Measurements from ENCODE around the gene CLSTN3.

The CLSTN3 gene

DNA sequence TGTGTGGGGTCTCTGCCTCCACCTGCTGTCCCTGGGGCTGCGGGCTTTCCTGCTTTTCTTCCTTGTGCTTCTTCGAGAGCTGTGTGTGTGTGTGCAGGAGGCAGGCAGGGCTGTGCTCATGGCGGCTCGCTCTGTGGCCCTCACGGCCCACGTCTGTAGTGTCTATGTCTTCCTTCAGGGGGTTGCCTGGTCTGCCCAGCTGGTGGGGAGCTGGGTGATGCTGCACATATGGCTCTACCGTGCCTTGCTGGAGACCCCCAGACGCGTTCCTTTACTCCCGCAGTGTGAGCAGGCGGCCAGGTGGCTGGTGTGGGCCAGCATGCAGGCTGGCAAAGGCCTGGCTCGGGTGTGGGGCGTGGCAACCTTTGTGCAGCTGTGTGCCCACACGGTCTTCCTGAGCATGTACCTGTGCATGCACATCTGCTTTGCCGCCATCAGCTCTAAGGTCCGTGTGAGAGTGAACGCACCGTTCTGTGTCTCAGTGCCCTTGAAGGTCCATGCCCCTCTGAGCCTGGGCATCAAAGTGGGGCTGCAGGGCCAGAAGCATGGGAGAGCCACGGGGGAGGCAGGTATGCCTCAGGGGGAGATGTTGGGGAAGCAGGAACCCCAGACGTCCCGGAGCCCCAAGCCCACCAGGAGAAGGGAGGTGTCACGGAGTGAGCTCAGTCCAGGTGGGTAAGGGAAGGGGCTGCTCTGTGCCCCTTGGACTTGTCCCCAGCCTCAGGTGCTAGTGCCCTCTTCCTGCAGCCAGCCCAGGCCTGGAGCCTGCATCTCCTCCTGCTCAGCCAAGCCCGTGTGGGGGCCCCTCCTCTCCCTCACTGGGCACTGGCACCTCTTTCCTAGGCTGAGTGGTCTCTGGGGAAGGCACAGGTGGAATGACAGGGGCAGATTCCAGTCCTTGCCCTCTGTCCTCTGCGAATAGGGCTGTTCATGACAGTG is 26.4 kb downstream of the CLSTN3 start:
- H3K27me3 ChIP-seq (ENCODE audit: control insufficient read depth, insufficient read depth, low read length) = peaks cover 6% of the 10 kb centered on the region
- H3K4me1 ChIP-seq (ENCODE audit: control insufficient read depth, insufficient read depth, low read length) = no peaks in the 10 kb centered on the region
- no peak overlapping the region for H3K9ac ChIP-seq (ENCODE audit: low read depth, low read length)
- peaks cover 6% of the 10 kb centered on the region for H3K36me3 ChIP-seq (ENCODE audit: insufficient read depth, low read length)
- no peaks in the 10 kb centered on the region for H3K9me3 ChIP-seq (replicated peaks; ENCODE audit: low read length)
- no peak overlapping the region for H3K4me3 ChIP-seq (ENCODE audit: low read length)
- H3K4me2 ChIP-seq (ENCODE audit: low read length) = no peak overlapping the region

GRCh38 chr12:7157391-7157790 is 27.2 kb downstream of the CLSTN3 start:
- peaks cover 6% of the 10 kb centered on the region for H3K36me3 ChIP-seq (ENCODE audit: insufficient read depth, low read length)

GRCh38 chr12:7158781-7159609 is 28.8 kb downstream of the CLSTN3 start:
- H3K4me1 ChIP-seq (ENCODE audit: control insufficient read depth, insufficient read depth, low read length) = no peaks in the 10 kb centered on the region
- H3K4me3 ChIP-seq (ENCODE audit: low read length) = no peak overlapping the region
- H3K27me3 ChIP-seq (ENCODE audit: control insufficient read depth, insufficient read depth, low read length) = peaks cover 30% of the 10 kb centered on the region
- H3K9me3 ChIP-seq (replicated peaks; ENCODE audit: low read length) = no peaks in the 10 kb centered on the region
- H3K4me2 ChIP-seq (ENCODE audit: low read length) = no peak overlapping the region
- H3K36me3 ChIP-seq (ENCODE audit: insufficient read depth, low read length) = peaks cover 6% of the 10 kb centered on the region
- no peak overlapping the region for H3K9ac ChIP-seq (ENCODE audit: low read depth, low read length)

More at GRCh38 chr12:7157391-7157790, 27.2 kb downstream of the CLSTN3 start:
- Histone ChIP-seq H3K9ac (ENCODE audit: low read depth, low read length) (no peak overlapping the region), H3K4me1 (ENCODE audit: control insufficient read depth, insufficient read depth, low read length) (no peaks in the 10 kb centered on the region), H3K4me2 (ENCODE audit: low read length) (no peak overlapping the region), H3K4me3 (ENCODE audit: low read length) (no peak overlapping the region), H3K27me3 (ENCODE audit: control insufficient read depth, insufficient read depth, low read length) (peaks cover 14% of the 10 kb centered on the region), H3K9me3 (replicated peaks; ENCODE audit: low read length) (no peaks in the 10 kb centered on the region)

- Histone ChIP-seq H3K4me3 (ENCODE audit: low read length) (no peak overlapping the region), H3K36me3 (ENCODE audit: insufficient read depth, low read length) (peaks cover 5% of the 10 kb centered on the region), H3K27me3 (ENCODE audit: control insufficient read depth, insufficient read depth, low read length) (peaks cover 30% of the 10 kb centered on the region), H3K4me1 (ENCODE audit: control insufficient read depth, insufficient read depth, low read length) (no peaks in the 10 kb centered on the region), H3K4me2 (ENCODE audit: low read length) (no peak overlapping the region), H3K9me3 (replicated peaks; ENCODE audit: low read length) (no peaks in the 10 kb centered on the region), H3K9ac (ENCODE audit: low read depth, low read length) (no peak overlapping the region)
Measured at GRCh38 chr12:7160183-7160582, 30.0 kb downstream of the CLSTN3 start.

GRCh38 chr12:7161327-7161726 is 31.2 kb downstream of the CLSTN3 start:
- Histone ChIP-seq H3K9me3 (replicated peaks; ENCODE audit: low read length) (no peaks in the 10 kb centered on the region), H3K36me3 (ENCODE audit: insufficient read depth, low read length) (no peaks in the 10 kb centered on the region), H3K4me3 (ENCODE audit: low read length) (no peak overlapping the region), H3K4me2 (ENCODE audit: low read length) (no peak overlapping the region), H3K27me3 (ENCODE audit: control insufficient read depth, insufficient read depth, low read length) (peaks cover 35% of the 10 kb centered on the region), H3K4me1 (ENCODE audit: control insufficient read depth, insufficient read depth, low read length) (no peaks in the 10 kb centered on the region), H3K9ac (ENCODE audit: low read depth, low read length) (no peak overlapping the region)

DNA sequence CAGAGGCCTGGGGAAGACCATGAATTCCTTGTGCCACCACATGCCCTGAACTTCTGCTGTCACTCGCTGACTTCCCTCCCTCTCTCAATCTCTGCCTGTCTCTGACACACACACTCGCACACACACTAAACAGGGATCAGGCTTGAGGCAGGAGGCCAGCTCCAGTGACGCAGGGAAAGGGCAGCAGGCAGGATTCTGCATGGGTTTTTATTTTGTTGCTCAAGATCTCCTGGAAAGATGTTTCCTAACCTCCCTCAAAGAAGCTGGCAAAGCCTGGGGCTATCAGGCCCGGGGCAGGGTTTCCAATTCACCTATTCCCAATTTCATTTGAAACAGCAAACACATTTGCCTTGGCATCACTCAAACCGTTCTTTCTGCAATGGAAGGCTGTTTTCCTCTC is 31.6 kb downstream of the CLSTN3 start:
- no peaks in the 10 kb centered on the region for H3K4me1 ChIP-seq (ENCODE audit: control insufficient read depth, insufficient read depth, low read length)
- peaks cover 35% of the 10 kb centered on the region for H3K27me3 ChIP-seq (ENCODE audit: control insufficient read depth, insufficient read depth, low read length)
- H3K9me3 ChIP-seq (replicated peaks; ENCODE audit: low read length) = no peaks in the 10 kb centered on the region
- H3K4me3 ChIP-seq (ENCODE audit: low read length) = no peak overlapping the region
- no peak overlapping the region for H3K9ac ChIP-seq (ENCODE audit: low read depth, low read length)
- H3K4me2 ChIP-seq (ENCODE audit: low read length) = no peak overlapping the region
- no peaks in the 10 kb centered on the region for H3K36me3 ChIP-seq (ENCODE audit: insufficient read depth, low read length)

- Histone ChIP-seq H3K9ac (ENCODE audit: low read depth, low read length) (no peak overlapping the region), H3K4me1 (ENCODE audit: control insufficient read depth, insufficient read depth, low read length) (no peaks in the 10 kb centered on the region), H3K27me3 (ENCODE audit: control insufficient read depth, insufficient read depth, low read length) (peaks cover 35% of the 10 kb centered on the region)
Measured at GRCh38 chr12:7162691-7163114, 32.5 kb downstream of the CLSTN3 start.

DNA sequence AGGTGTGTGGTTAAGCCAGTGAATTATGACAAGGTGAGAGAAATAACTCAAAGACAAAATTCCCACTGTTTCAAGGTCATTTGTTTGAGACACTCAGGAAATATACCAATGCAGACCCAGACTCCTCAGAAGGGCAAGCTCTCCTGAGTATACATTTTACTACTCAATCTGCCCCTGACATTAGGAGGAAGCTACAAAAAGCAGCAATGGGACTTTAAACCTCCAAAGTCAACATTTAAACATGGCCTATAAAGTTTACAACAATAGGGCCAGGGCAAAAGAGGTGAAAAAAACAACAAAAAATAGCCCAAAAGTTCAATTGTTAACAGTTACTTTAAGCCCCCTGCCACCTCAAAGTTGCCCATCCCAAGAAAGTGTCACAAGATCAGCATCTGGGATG is 39.8 kb downstream of the CLSTN3 start:
- H3K9me3 ChIP-seq (replicated peaks; ENCODE audit: low read length) = peaks cover 10% of the 10 kb centered on the region
- H3K27me3 ChIP-seq (ENCODE audit: control insufficient read depth, insufficient read depth, low read length) = peaks cover 4% of the 10 kb centered on the region
- H3K4me1 ChIP-seq (ENCODE audit: control insufficient read depth, insufficient read depth, low read length) = no peaks in the 10 kb centered on the region
- H3K4me2 ChIP-seq (ENCODE audit: low read length) = no peak overlapping the region
- no peaks in the 10 kb centered on the region for H3K36me3 ChIP-seq (ENCODE audit: insufficient read depth, low read length)
- no peak overlapping the region for H3K4me3 ChIP-seq (ENCODE audit: low read length)
- H3K9ac ChIP-seq (ENCODE audit: low read depth, low read length) = no peak overlapping the region

More at GRCh38 chr12:7162691-7163114, 32.5 kb downstream of the CLSTN3 start:
- H3K9me3 ChIP-seq (replicated peaks; ENCODE audit: low read length) = peaks cover 2% of the 10 kb centered on the region
- H3K36me3 ChIP-seq (ENCODE audit: insufficient read depth, low read length) = no peaks in the 10 kb centered on the region
- no peak overlapping the region for H3K4me3 ChIP-seq (ENCODE audit: low read length)
- no peak overlapping the region for H3K4me2 ChIP-seq (ENCODE audit: low read length)

- H3K4me3 ChIP-seq (ENCODE audit: low read length) = no peak overlapping the region
- no peak overlapping the region for H3K4me2 ChIP-seq (ENCODE audit: low read length)
- H3K27me3 ChIP-seq (ENCODE audit: control insufficient read depth, insufficient read depth, low read length) = no peaks in the 10 kb centered on the region
- no peaks in the 10 kb centered on the region for H3K36me3 ChIP-seq (ENCODE audit: insufficient read depth, low read length)
- no peak overlapping the region for H3K9ac ChIP-seq (ENCODE audit: low read depth, low read length)
- peaks cover 13% of the 10 kb centered on the region for H3K9me3 ChIP-seq (replicated peaks; ENCODE audit: low read length)
- H3K4me1 ChIP-seq (ENCODE audit: control insufficient read depth, insufficient read depth, low read length) = peaks cover 3% of the 10 kb centered on the region
Measured at GRCh38 chr12:7171854-7172253, 41.7 kb downstream of the CLSTN3 start.

DNA sequence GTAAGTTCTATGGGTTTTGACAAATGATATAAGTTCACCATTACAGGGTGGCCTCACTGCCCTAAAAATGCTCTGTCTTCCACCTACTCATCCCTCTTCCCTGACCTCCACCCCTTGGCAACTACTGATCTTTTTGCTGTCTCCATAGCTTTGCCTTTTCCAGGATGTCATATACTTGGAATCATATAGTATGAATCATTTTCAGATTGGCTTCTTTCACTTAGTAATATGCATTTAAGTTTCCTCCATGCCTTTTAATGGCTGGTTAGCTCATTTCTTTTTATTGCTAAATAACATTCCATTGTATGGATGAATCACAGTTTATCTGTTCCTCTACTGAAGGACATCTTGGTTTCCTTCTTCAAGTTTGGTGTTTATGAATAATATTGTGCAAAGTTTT is 45.3 kb downstream of the CLSTN3 start:
- Histone ChIP-seq H3K36me3 (ENCODE audit: insufficient read depth, low read length) (no peaks in the 10 kb centered on the region), H3K27me3 (ENCODE audit: control insufficient read depth, insufficient read depth, low read length) (no peaks in the 10 kb centered on the region), H3K4me2 (ENCODE audit: low read length) (no peak overlapping the region), H3K9ac (ENCODE audit: low read depth, low read length) (no peak overlapping the region), H3K4me3 (ENCODE audit: low read length) (no peak overlapping the region), H3K4me1 (ENCODE audit: control insufficient read depth, insufficient read depth, low read length) (peaks cover 3% of the 10 kb centered on the region), H3K9me3 (replicated peaks; ENCODE audit: low read length) (peaks cover 3% of the 10 kb centered on the region)

GRCh38 chr12:7176595-7176994 is 46.4 kb downstream of the CLSTN3 start:
- Histone ChIP-seq H3K4me3 (ENCODE audit: low read length) (no peak overlapping the region), H3K27me3 (ENCODE audit: control insufficient read depth, insufficient read depth, low read length) (no peaks in the 10 kb centered on the region), H3K4me1 (ENCODE audit: control insufficient read depth, insufficient read depth, low read length) (peaks cover 3% of the 10 kb centered on the region), H3K4me2 (ENCODE audit: low read length) (no peak overlapping the region), H3K9me3 (replicated peaks; ENCODE audit: low read length) (peaks cover 3% of the 10 kb centered on the region), H3K36me3 (ENCODE audit: insufficient read depth, low read length) (no peaks in the 10 kb centered on the region), H3K9ac (ENCODE audit: low read depth, low read length) (no peak overlapping the region)

Data from skeletal muscle satellite cell (primary cell).